ENCODE results near the gene DSCAM.

DNA sequence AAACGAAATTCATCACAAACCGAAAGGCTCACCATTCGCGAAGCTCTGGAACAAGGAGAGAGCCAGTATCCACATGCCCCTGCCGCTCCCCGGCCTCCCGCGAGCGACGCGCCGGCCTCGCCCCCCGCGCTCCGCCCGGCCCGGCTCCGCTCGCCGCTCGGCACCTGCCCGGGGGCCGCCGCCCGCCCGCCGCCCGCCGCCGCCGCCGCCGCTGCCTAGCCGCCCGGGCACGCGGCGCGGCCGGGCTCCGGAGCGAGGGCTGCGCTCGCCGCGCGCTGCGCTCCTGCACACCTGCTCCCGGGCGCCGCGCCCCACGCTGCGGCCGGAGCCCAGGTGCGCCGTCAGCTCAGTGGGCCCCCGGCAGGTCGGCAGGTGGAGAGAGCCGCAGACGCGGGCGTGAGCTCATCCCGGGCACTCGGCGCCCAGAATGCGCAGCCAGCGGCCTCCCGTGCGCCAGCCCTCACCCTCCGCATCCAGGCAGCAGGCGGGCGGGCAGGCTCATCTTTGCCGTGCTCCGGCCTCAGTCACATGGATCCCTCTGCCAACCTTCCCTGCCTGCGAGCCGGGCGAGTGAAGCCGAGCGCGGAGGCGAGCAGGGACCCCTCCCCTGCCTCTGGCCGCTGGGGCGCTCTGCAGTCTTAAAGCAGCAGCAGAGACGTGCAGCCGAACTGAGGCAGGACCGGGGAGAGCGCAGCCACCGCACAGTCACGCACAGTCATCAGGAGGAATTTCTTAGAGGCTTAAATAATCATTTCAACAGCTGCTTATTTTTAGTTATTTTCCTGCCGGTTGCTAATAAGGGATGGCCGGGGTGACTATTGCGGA, at the start of gene DSCAM:
- TF ChIP-seq POLR2AphosphoS5 (IDR thresholded peaks at IDR 0.05; ENCODE audit: low read depth, low read length), result no peak
- TF ChIP-seq, protein P1, sequence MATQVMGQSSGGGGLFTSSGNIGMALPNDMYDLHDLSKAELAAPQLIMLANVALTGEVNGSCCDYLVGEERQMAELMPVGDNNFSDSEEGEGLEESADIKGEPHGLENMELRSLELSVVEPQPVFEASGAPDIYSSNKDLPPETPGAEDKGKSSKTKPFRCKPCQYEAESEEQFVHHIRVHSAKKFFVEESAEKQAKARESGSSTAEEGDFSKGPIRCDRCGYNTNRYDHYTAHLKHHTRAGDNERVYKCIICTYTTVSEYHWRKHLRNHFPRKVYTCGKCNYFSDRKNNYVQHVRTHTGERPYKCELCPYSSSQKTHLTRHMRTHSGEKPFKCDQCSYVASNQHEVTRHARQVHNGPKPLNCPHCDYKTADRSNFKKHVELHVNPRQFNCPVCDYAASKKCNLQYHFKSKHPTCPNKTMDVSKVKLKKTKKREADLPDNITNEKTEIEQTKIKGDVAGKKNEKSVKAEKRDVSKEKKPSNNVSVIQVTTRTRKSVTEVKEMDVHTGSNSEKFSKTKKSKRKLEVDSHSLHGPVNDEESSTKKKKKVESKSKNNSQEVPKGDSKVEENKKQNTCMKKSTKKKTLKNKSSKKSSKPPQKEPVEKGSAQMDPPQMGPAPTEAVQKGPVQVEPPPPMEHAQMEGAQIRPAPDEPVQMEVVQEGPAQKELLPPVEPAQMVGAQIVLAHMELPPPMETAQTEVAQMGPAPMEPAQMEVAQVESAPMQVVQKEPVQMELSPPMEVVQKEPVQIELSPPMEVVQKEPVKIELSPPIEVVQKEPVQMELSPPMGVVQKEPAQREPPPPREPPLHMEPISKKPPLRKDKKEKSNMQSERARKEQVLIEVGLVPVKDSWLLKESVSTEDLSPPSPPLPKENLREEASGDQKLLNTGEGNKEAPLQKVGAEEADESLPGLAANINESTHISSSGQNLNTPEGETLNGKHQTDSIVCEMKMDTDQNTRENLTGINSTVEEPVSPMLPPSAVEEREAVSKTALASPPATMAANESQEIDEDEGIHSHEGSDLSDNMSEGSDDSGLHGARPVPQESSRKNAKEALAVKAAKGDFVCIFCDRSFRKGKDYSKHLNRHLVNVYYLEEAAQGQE (IDR thresholded peaks at IDR 0.05; ENCODE audit: insufficient read depth in 1 of 2, low read depth in 2 of 2, low read length in 2 of 2), result no peak
- TF ChIP-seq TAF1 (IDR thresholded peaks at IDR 0.05; ENCODE audit: borderline replicate concordance, insufficient read depth, low read length), result no peak

Measured in PFSK-1 (cell line).